NCI-H1048 (cell line): Measurements from ENCODE around the gene OR10P1.

Experiments
- DNase-seq: peaks from one replicate; lab custom pipeline; 2025; lab: John Stamatoyannopoulos, UW

OR10P1 gene

GRCh38 chr12:55685671-55686070 is 49.0 kb downstream of the OR10P1 start:
- DNase-seq: no peak

DNA sequence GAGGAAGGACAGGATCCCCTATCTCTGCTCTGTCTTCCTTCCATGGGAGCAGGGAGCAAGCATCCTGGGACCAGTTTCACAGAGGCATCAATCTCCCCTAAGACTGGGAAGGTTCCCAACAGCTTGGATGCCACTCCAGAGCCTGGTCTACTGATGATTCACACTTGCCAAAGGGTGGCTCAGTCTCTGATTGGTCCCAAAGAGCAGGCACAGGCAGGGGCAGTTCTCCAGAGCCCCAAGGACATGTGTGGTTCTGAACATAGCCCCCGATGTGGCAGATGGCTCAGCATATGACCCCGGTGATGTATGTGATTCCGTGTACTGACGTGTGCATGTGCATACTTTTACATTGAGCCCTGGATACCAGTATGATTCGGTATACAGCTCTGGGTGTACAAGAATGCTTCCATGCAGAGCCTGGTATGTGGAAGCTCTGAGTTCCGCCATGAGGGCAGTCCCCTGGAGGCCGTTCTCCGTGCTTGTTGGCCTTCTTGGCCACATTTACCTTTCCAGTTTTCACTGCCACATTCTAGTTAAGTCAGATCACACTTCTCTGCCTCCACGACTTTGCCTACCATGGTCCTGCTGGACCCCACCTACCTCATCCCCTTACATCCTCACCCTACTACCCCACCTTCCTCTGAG is 49.8 kb downstream of the OR10P1 start:
- no peak for DNase-seq
